NCI-H446 treated with DMSO at 0.1 percent for 48 hours (cell line): ENCODE data around the gene VDR.

ENCODE experiments used
- DNase-seq: peaks from one replicate; lab custom pipeline; 2025; lab: John Stamatoyannopoulos, UW

The VDR gene

DNA sequence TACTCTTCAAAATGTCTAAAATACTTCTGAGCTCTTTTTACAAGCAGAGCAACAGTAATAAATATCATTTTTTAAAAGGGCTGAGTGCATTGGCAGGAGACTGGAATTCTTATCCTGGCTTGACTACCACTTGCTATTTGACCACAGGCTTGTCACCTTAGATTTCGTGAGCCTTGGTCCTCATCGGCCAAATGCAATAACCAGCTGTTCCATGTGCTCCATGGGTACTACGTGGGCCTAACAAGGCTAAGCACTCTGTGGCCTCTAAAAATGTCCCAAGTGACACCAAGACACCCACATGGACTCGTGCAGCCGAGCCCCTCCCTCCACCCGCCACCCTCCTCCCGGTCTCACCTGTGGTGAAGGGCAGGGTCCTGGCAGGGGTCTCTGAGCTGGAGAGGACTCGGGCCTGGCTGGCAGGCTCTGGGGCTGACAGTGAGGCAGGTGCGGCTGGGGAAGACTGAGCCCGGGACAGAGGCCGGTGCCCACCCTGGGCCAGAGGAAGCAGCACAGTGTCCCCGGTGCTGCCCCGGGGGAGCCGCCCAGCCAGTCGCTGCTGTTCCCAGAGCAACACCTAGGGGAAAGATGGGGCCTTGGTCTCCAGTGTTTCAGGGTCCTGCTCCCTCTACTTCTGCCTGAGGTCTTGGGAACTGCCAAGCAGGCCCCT is 111.6 kb downstream of the VDR start:
- no peak for DNase-seq

GRCh38 chr12:47791874-47792273 is 112.9 kb downstream of the VDR start:
- no peak for DNase-seq
